LNCAP (cell line): ENCODE results near the gene NUDC.

Experiments used
- TF ChIP-seq, protein P1 (sequence below): fragments of 450-650 bp; IDR thresholded peaks from 2 replicates; pipeline ENCODE4 v1.5.1; 2017; ENCODE audit warnings: mild to moderate bottlenecking

Gene NUDC

DNA sequence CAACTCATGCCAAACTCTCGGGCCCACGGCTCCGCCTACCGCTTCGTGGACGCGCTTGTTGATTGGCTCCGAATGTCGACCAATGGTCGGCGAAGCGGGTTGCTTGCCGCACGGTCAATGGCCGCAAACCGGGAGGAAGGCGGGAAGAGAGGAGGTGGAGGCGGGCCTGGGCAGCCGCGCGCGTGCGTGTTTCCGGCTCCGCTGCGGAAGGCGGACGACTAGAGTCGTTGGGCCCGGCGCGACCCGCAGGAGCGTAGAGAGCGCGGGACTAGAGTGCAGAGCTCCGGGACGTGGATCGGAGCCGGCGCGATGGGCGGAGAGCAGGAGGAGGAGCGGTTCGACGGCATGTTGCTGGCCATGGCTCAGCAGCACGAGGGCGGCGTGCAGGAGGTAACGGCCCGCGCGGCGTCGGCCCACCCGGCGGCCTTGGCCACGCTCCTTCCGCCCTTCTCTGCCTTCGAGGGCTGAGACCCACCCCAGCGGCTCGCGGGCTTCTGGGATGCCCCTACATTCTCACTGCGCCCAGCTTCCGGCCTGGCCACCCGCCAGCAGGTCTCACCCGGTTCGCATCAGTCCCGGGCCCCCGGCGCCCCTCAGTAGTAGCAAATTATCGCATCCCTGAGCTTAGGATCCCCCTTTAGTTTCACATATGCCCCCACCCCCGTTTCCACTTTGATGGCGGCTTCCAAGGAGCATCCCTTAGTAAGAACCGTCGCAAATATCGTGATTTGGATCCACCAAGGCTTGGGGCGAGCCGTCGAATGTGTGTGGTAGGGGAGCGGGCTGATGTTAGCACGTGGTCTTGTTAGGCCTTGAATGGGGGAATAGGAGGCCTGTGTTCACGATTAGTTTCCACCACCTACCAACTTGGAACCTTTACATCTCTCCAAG is at the start of gene NUDC:
TSS of gene NUDC (plus strand) at position 204 of the 891 bp plus-strand sequence. CDS start at position 310, 106 bp downstream.
- TF ChIP-seq, protein P1, sequence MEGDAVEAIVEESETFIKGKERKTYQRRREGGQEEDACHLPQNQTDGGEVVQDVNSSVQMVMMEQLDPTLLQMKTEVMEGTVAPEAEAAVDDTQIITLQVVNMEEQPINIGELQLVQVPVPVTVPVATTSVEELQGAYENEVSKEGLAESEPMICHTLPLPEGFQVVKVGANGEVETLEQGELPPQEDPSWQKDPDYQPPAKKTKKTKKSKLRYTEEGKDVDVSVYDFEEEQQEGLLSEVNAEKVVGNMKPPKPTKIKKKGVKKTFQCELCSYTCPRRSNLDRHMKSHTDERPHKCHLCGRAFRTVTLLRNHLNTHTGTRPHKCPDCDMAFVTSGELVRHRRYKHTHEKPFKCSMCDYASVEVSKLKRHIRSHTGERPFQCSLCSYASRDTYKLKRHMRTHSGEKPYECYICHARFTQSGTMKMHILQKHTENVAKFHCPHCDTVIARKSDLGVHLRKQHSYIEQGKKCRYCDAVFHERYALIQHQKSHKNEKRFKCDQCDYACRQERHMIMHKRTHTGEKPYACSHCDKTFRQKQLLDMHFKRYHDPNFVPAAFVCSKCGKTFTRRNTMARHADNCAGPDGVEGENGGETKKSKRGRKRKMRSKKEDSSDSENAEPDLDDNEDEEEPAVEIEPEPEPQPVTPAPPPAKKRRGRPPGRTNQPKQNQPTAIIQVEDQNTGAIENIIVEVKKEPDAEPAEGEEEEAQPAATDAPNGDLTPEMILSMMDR: no peak

- TF ChIP-seq, protein P1: no peak
Observed at GRCh38 chr1:26874896-26875295, 46.6 kb upstream of the NUDC start.

- TF ChIP-seq, protein P1: no peak
Observed at GRCh38 chr1:26877326-26877725, 44.2 kb upstream of the NUDC start.

DNA sequence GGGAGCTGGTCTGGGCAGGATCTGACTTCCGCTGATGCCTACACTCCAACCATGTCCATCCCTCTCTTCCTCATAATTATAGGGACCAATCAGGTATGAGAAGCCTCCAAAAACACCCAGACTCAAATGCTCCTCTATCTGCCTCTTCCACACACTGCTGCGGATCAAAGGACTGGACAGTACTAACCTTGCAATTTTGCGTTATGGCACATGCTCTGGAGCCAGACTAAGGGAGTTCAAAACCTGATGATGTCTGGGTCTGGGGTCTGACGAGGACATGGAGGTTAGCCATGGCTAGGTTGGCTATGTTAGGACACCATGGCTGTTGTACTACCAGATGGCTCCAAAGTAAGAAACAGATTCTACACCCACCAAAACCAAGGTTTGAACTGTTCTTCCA is 41.8 kb upstream of the NUDC start:
- TF ChIP-seq, protein P1: no peak

- TF ChIP-seq, protein P1: no peak
Observed at GRCh38 chr1:26882696-26883463, 38.7 kb upstream of the NUDC start.

GRCh38 chr1:26887125-26887524 is 34.4 kb upstream of the NUDC start:
- TF ChIP-seq, protein P1: peak; percentile 49

- TF ChIP-seq, protein P1: no peak
Observed at GRCh38 chr1:26888231-26888630, 33.3 kb upstream of the NUDC start.
